Neuronal stem cell (in vitro differentiated cells): ENCODE data around the gene ZNF813.
"Not testable (repeated sequence)": the region's sequence is repeated elsewhere in the genome, so short reads cannot be mapped to it uniquely, and the experiment has no call there.

ENCODE experiments used
- DNase-seq: peaks from one replicate; pipeline ENCODE4 v3.0.0-alpha.2; 2013; ENCODE audit warnings: low spot score
- H2AFZ ChIP-seq: one replicate; pipeline ENCODE4 v1.6.1; 2013; ENCODE audit warnings: mild to moderate bottlenecking, low read length, inconsistent platforms
- H2AK5ac ChIP-seq: 2 replicates; pipeline ENCODE4 v1.6.1; 2013; ENCODE audit warnings: low read depth, mild to moderate bottlenecking, inconsistent platforms, low read length, moderate library complexity, mixed read lengths
- H2BK120ac ChIP-seq: 2 replicates; pipeline ENCODE4 v1.6.1; 2013; ENCODE audit warnings: low read depth, mild to moderate bottlenecking, inconsistent platforms, low read length, moderate library complexity, mixed read lengths
- H2BK12ac ChIP-seq: one replicate; pipeline ENCODE4 v1.6.1; 2013; ENCODE audit warnings: low read length, inconsistent platforms
- H2BK15ac ChIP-seq: 2 replicates; pipeline ENCODE4 v1.6.1; 2013; ENCODE audit warnings: mild to moderate bottlenecking, low read length, inconsistent platforms, mixed read lengths
- H2BK5ac ChIP-seq: one replicate; pipeline ENCODE4 v1.6.1; 2013; ENCODE audit warnings: inconsistent platforms, mild to moderate bottlenecking, low read length, moderate library complexity
- H3K14ac ChIP-seq: one replicate; pipeline ENCODE4 v1.6.1; 2013; ENCODE audit warnings: low read length, inconsistent platforms
- H3K18ac ChIP-seq: 2 replicates; pipeline ENCODE4 v1.6.1; 2013; ENCODE audit warnings: low read length, inconsistent platforms
- H3K23ac ChIP-seq: 2 replicates; pipeline ENCODE4 v1.6.1; 2013; ENCODE audit warnings: low read depth, mild to moderate bottlenecking, mixed read lengths, low read length, inconsistent platforms; ENCODE audit not compliant: poor library complexity
- H3K27ac ChIP-seq: replicated peaks from 3 replicates; pipeline ENCODE4 v1.5.1; 2013; ENCODE audit warnings: low read length, inconsistent platforms
- H3K27me3 ChIP-seq, 3 experiments: 2 replicates each; pipeline ENCODE4 v1.6.1; 2013; ENCODE audit warnings: low read length in 3 of 3, mild to moderate bottlenecking in 2 of 3, inconsistent platforms in 1 of 3, low read depth in 1 of 3, mixed read lengths in 1 of 3, moderate library complexity in 1 of 3; ENCODE audit not compliant: control insufficient read depth in 3 of 3, insufficient read depth in 3 of 3
- H3K36me3 ChIP-seq, 2 donors: replicated peaks in 1 of 2; 2 replicates each; pipeline ENCODE4 v1.6.1; 2013; ENCODE audit warnings: low read length in 2 of 2; ENCODE audit not compliant: control insufficient read depth in 2 of 2, insufficient read depth in 2 of 2
- H3K4ac ChIP-seq: 2 replicates; pipeline ENCODE4 v1.6.1; 2013; ENCODE audit warnings: inconsistent platforms, mild to moderate bottlenecking, low read length, moderate library complexity
- H3K4me1 ChIP-seq, 2 donors: 1 replicate in 1 of 2; 2 replicates in 1 of 2; pipeline ENCODE4 v1.6.1; 2013; ENCODE audit warnings: low read length in 2 of 2, low read depth in 1 of 2; ENCODE audit not compliant: control insufficient read depth in 2 of 2, insufficient read depth in 1 of 2
- H3K4me2 ChIP-seq: one replicate; pipeline ENCODE4 v1.6.1; 2013; ENCODE audit warnings: mild to moderate bottlenecking, low read length, inconsistent platforms; ENCODE audit not compliant: insufficient read depth, poor library complexity, severe bottlenecking
- H3K4me3 ChIP-seq, 2 donors: 2 replicates each; pipeline ENCODE4 v1.5.1; 2013; ENCODE audit warnings: low read length in 2 of 2, mild to moderate bottlenecking in 2 of 2, inconsistent platforms in 1 of 2, moderate library complexity in 1 of 2
- H3K79me1 ChIP-seq: one replicate; pipeline ENCODE4 v1.6.1; 2013; ENCODE audit warnings: low read depth, mild to moderate bottlenecking, inconsistent platforms, low read length, moderate library complexity
- H3K9ac ChIP-seq: one replicate; pipeline ENCODE4 v1.6.1; 2013; ENCODE audit warnings: mild to moderate bottlenecking, low read depth, low read length, inconsistent platforms; ENCODE audit not compliant: poor library complexity
- H3K9me3 ChIP-seq, 2 donors: replicated peaks in 1 of 2; 2 replicates each; pipeline versions ENCODE3 to v1.6.1; 2013; ENCODE audit warnings: low read length in 2 of 2, mild to moderate bottlenecking in 2 of 2, inconsistent platforms in 1 of 2, low read depth in 1 of 2, mixed read lengths in 1 of 2, moderate library complexity in 1 of 2; ENCODE audit not compliant: control insufficient read depth in 2 of 2, insufficient read depth in 1 of 2
- H4K8ac ChIP-seq: one replicate; pipeline ENCODE4 v1.6.1; 2013; ENCODE audit warnings: low read depth, mild to moderate bottlenecking, inconsistent platforms, low read length, moderate library complexity
- H4K91ac ChIP-seq: one replicate; pipeline ENCODE4 v1.6.1; 2013; ENCODE audit warnings: low read length, low read depth, mild to moderate bottlenecking, inconsistent platforms; ENCODE audit not compliant: poor library complexity
- WGBS, 2 donors: extraction: QIAGEN DNeasy Blood & Tissue Kit; methylation state at CpG; one replicate each; pipeline ENCODE4 v1.1.7; 2013; ENCODE audit warnings: missing lambda C conversion rate in 2 of 2, mixed read lengths in 1 of 2; ENCODE audit not compliant: insufficient read length in 2 of 2, insufficient replicate concordance in 1 of 2; ENCODE audit errors: extremely low coverage in 2 of 2; 5-methylcytosine and 5-hydroxymethylcytosine counted together

The ZNF813 gene

DNA sequence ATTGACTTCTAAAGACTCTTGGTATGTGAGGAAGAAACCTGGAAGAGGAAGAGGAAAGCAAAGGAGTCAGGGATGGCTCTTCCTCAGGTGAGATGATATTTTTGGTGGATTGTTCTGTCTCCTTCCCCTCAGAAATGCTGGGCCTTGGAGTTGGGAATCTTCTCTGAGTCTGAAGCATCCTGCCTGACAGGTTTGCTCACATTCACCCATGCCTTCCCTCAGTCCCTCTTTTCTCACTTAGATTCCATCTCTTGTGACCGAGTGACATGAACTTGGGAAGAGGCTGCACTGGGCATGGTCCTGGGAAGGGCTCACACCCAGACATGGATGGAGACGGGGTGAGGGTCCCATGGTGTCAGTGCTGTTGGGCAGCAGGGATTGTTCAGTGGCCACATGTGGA, 16.2 kb downstream of the ZNF813 start:
- not testable (repeated sequence) for H3K4me1 ChIP-seq, H2BK12ac ChIP-seq, H3K23ac ChIP-seq, H3K27ac ChIP-seq, H3K27me3 ChIP-seq, H4K8ac ChIP-seq, H2AFZ ChIP-seq, H2BK15ac ChIP-seq, H3K4ac ChIP-seq, H2AK5ac ChIP-seq, H2BK120ac ChIP-seq, H2BK5ac ChIP-seq, H3K9ac ChIP-seq, H4K91ac ChIP-seq, H3K18ac ChIP-seq, H3K79me1 ChIP-seq, H3K4me2 ChIP-seq, H3K4me3 ChIP-seq, H3K14ac ChIP-seq, DNase-seq
- WGBS, 2 donors, result no CpG with 5 or more reads among the region's 2 CpGs
- peaks cover 26 to 69% of the 10 kb centered on the region in 2 donors for H3K36me3 ChIP-seq
- H3K9me3 ChIP-seq, result peaks cover 14 to 60% of the 10 kb centered on the region in 2 donors

DNA sequence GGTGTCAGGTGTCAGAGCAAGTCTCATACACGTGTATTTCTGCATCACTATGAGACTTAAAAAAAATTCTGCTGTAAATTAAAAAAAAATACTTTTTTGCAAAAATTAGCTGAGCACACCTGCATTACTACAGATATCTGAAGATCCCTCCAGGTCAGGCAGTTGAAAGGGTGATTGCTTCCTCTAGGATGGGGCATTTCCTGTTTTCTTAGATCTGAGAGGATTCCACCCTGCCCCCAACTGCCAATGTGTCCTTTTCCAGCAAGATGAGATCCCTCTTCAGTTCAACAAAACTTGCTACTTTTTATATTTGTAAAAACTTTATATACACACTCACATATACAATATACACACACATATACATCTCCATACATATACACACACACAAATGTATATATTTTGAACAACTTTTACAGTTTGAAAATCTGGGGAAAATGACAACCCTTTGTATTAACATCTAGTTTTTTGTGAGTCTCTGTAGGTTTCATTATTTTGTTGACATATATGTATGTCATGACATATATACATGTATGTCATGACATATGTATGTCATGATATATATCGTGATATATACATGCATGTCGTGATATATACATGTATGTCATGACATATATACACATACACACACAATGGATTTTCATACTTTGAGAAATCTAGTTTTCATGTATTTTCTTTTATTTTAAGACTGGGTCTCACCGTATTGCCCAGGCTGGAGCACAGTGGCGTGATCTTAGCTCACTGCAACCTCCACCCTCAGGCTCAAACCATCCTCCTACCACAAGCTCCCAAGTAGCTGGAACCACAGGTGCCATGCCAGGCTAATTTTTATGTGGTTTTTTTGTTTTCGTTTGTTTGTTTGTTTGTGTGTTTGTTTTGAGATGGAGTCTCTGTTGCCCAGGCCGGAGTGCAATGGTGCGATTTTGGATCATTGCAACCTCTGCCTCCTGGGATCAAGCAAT, 17.8 kb downstream of the ZNF813 start:
- Histone ChIP-seq H3K4ac (no peak overlapping the region), H4K8ac (no peak overlapping the region), H3K79me1 (no peaks in the 10 kb centered on the region), H3K27me3 (no peaks in the 10 kb centered on the region), H2BK12ac (no peak overlapping the region), H3K4me3 (no peak overlapping the region), H3K9me3 (peaks cover 11 to 61% of the 10 kb centered on the region in 2 donors), H3K36me3 (peaks cover 21 to 72% of the 10 kb centered on the region in 2 donors), H2AFZ (no peak overlapping the region), H3K9ac (no peak overlapping the region), H2BK15ac (no peak overlapping the region), H3K27ac (no peak overlapping the region), H4K91ac (no peak overlapping the region), H2AK5ac (no peak overlapping the region), H3K14ac (no peak overlapping the region), H3K4me1 (no peaks in the 10 kb centered on the region), H3K23ac (no peak overlapping the region), H3K18ac (no peak overlapping the region), H2BK5ac (no peak overlapping the region), H2BK120ac (no peak overlapping the region), H3K4me2 (no peak overlapping the region)
- no peak for DNase-seq
- no CpG with 5 or more reads among the region's 8 CpGs for WGBS, 2 donors

DNA sequence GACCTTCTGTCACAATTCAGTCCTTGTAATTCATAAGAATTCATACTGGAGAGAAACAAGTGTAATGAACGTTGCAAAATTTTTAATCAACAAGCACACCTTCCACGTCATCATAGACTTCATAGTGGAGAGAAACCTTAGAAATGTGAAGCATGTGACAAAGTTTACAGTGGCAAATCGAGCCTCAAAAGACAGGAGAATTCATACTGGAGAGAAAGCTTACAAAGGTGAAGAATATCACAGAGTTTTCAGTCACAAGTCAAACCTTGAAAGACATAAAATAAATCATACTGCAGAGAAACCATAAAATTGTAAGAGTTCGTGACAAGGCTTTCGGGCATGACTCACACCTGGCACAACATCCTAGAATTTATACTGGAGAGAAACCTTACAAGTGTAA, 24.6 kb downstream of the ZNF813 start:
- peaks cover 31 to 73% of the 10 kb centered on the region in 2 donors for H3K36me3 ChIP-seq
- no peak for DNase-seq

DNA sequence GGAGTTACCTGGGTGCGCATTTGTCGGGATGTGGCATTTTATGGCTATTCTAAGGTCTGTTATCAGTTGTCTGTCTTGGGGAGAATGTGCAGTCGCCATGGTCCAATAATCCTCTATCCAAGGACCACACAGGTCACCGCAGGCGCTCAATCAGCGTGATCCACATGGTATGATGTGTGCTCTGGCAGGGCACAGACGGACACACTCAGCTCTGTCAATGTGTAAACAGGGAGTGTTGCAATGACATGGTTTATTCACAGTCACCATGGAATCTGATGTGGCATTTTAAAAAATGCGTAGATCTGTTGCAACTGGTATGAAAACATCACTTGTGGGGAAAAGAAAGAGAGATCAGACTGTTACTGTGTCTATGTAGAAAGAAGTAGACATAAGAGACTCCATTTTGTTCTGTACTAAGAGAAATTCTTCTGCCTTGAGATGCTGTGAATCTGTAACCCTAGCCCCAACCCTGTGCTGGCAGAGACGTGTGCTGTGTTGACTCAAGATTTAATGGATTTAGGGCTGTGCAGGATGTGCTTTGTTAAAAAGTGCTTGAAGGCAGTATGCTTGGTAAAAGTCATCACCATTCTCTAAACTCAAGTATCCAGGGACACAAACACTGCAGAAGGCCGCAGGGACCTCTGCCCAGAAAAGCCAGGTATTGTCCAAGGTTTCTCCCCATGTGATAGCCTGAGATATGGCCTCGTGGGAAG, 29.9 kb downstream of the ZNF813 start:
- not testable (repeated sequence) for DNase-seq, H3K18ac ChIP-seq, H3K27me3 ChIP-seq, H3K23ac ChIP-seq, H2BK120ac ChIP-seq, H2AK5ac ChIP-seq, H3K4ac ChIP-seq, H3K79me1 ChIP-seq, H3K14ac ChIP-seq, H2BK5ac ChIP-seq, H3K4me3 ChIP-seq, H4K91ac ChIP-seq, H3K4me2 ChIP-seq, H3K4me1 ChIP-seq, H4K8ac ChIP-seq, H2BK12ac ChIP-seq, H3K27ac ChIP-seq, H2BK15ac ChIP-seq, H3K9ac ChIP-seq
- no CpG with 5 or more reads among the region's 11 CpGs for WGBS, 2 donors
- Histone ChIP-seq H2AFZ (peak overlapping the region; percentile 36), H3K9me3 (peaks cover 3 to 25% of the 10 kb centered on the region in 2 donors), H3K36me3 (peaks cover under 1 to 23% of the 10 kb centered on the region in 2 donors)

More for the DNA sequence above, 24.6 kb downstream of the ZNF813 start:
- Histone ChIP-seq H3K4me2 (no peak overlapping the region), H3K27me3 (no peaks in the 10 kb centered on the region), H2AK5ac (no peak overlapping the region), H3K4me1 (no peaks in the 10 kb centered on the region), H3K18ac (no peak overlapping the region), H2AFZ (no peak overlapping the region), H3K79me1 (no peaks in the 10 kb centered on the region), H3K9ac (no peak overlapping the region), H2BK120ac (no peak overlapping the region), H2BK12ac (no peak overlapping the region), H4K91ac (no peak overlapping the region), H4K8ac (no peak overlapping the region), H2BK15ac (no peak overlapping the region), H3K23ac (no peak overlapping the region), H3K14ac (no peak overlapping the region), H3K27ac (no peak overlapping the region), H3K4me3 (no peak overlapping the region), H2BK5ac (no peak overlapping the region), H3K4ac (no peak overlapping the region), H3K9me3 (peaks cover 23 to 77% of the 10 kb centered on the region in 2 donors)
- no CpG with 5 or more reads among the region's 5 CpGs for WGBS, 2 donors
